ENCODE results near the gene PWWP2B.
"Not testable (repeated sequence)": the region's sequence is repeated elsewhere in the genome, so short reads cannot be mapped to it uniquely, and the experiment has no call there.

The PWWP2B gene

GRCh38 chr10:132374176-132374575 is 22.8 kb upstream of the PWWP2B start:
- no peak for TF ChIP-seq CTCF (IDR thresholded peaks at IDR 0.05; ENCODE audit: low read length, missing control alignments)
- H3K4me3 ChIP-seq (replicated peaks; ENCODE audit: low read depth, low read length) = no peak overlapping the region
- no peak for DNase-seq (ENCODE audit: low read depth)

GRCh38 chr10:132374612-132375011 is 22.4 kb upstream of the PWWP2B start:
- DNase-seq (ENCODE audit: low read depth) = no peak
- TF ChIP-seq CTCF (IDR thresholded peaks at IDR 0.05; ENCODE audit: low read length, missing control alignments) = no peak
- no peak overlapping the region for H3K4me3 ChIP-seq (replicated peaks; ENCODE audit: low read depth, low read length)

- DNase-seq (ENCODE audit: low read depth) = no peak
- TF ChIP-seq CTCF (IDR thresholded peaks at IDR 0.05; ENCODE audit: low read length, missing control alignments) = no peak
- no peak overlapping the region for H3K4me3 ChIP-seq (replicated peaks; ENCODE audit: low read depth, low read length)
Measured at GRCh38 chr10:132375116-132375794, 21.7 kb upstream of the PWWP2B start.

GRCh38 chr10:132375795-132376297 is 21.2 kb upstream of the PWWP2B start:
- no peak for TF ChIP-seq CTCF (IDR thresholded peaks at IDR 0.05; ENCODE audit: low read length, missing control alignments)
- no peak overlapping the region for H3K4me3 ChIP-seq (replicated peaks; ENCODE audit: low read depth, low read length)
- DNase-seq (ENCODE audit: low read depth) = no peak

GRCh38 chr10:132376394-132376851 is 20.6 kb upstream of the PWWP2B start:
- no peak overlapping the region for H3K4me3 ChIP-seq (replicated peaks; ENCODE audit: low read depth, low read length)
- TF ChIP-seq CTCF (IDR thresholded peaks at IDR 0.05; ENCODE audit: low read length, missing control alignments) = no peak
- no peak for DNase-seq (ENCODE audit: low read depth)

- no peak for DNase-seq (ENCODE audit: low read depth)
- H3K4me3 ChIP-seq (replicated peaks; ENCODE audit: low read depth, low read length) = no peak overlapping the region
- TF ChIP-seq CTCF (IDR thresholded peaks at IDR 0.05; ENCODE audit: low read length, missing control alignments) = no peak
Measured at GRCh38 chr10:132377326-132377725, 19.7 kb upstream of the PWWP2B start.

GRCh38 chr10:132379026-132379425 is 18.0 kb upstream of the PWWP2B start:
- not testable (repeated sequence) for DNase-seq (ENCODE audit: low read depth)

GRCh38 chr10:132380986-132381385 is 16.0 kb upstream of the PWWP2B start:
- not testable (repeated sequence) for DNase-seq (ENCODE audit: low read depth); H3K4me3 ChIP-seq (replicated peaks; ENCODE audit: low read depth, low read length)

More at GRCh38 chr10:132379026-132379425, 18.0 kb upstream of the PWWP2B start:
- not testable (repeated sequence) for H3K4me3 ChIP-seq (replicated peaks; ENCODE audit: low read depth, low read length)

Data from fibroblast of pulmonary artery (primary cell).